Keratinocyte (primary cell): ENCODE results near the gene DUSP2. TPM values are rescaled to one million over a fixed set of nuclear protein-coding genes. Genes with fewer than 3 reads are reported as not detected.

Experiments
- DNase-seq: peaks from one replicate; pipeline ENCODE4 v3.0.0-alpha.2; 2011; ENCODE audit warnings: low read depth, missing footprints, low spot score
- FAIRE-seq: peaks from 2 replicates; lab custom pipeline; 2011; peaks lifted over from hg19 to GRCh38; lab: Jason Lieb, UNC
- H2AFZ ChIP-seq: 2 replicates; pipeline ENCODE4 v1.6.0; 2012; ENCODE audit warnings: low read length, control low read depth, inconsistent platforms; ENCODE audit not compliant: control insufficient read depth
- H3K27ac ChIP-seq: 2 replicates; pipeline ENCODE4 v1.5.1; 2011; ENCODE audit warnings: low read length; ENCODE audit not compliant: control insufficient read depth, insufficient read depth
- H3K27me3 ChIP-seq: 3 replicates; pipeline ENCODE4 v1.6.0; 2011; ENCODE audit warnings: low read length; ENCODE audit not compliant: control insufficient read depth, insufficient read depth; ENCODE audit errors: extremely low read depth
- H3K36me3 ChIP-seq, 2 experiments: 2 replicates in 1 of 2; 3 replicates in 1 of 2; pipeline ENCODE4 v1.5.1; 2011; ENCODE audit warnings: low read length in 2 of 2, mild to moderate bottlenecking in 1 of 2; ENCODE audit not compliant: control insufficient read depth in 2 of 2, insufficient read depth in 2 of 2; ENCODE audit errors: extremely low read depth in 1 of 2
- H3K4me1 ChIP-seq: 3 replicates; pipeline ENCODE4 v1.5.1; 2011; ENCODE audit warnings: low read length; ENCODE audit not compliant: control insufficient read depth, insufficient read depth; ENCODE audit errors: extremely low read depth
- H3K4me2 ChIP-seq: 3 replicates; pipeline ENCODE4 v1.6.0; 2011; ENCODE audit warnings: low read depth, low read length; ENCODE audit not compliant: control insufficient read depth, insufficient read depth; ENCODE audit errors: extremely low read depth
- H3K4me3 ChIP-seq, 3 experiments: fragments of 200-600 bp in 1 of 3; sonication (generic) in 1 of 3; 2 replicates in 2 of 3; 3 replicates in 1 of 3; pipeline ENCODE4 v1.5.1; 2011 to 2016; ENCODE audit warnings: low read length in 3 of 3, mild to moderate bottlenecking in 3 of 3, control low read depth in 2 of 3, inconsistent platforms in 1 of 3, low read depth in 1 of 3, mixed read lengths in 1 of 3, mixed run types in 1 of 3, moderate library complexity in 1 of 3; ENCODE audit not compliant: control insufficient read depth in 2 of 3, insufficient read depth in 2 of 3; ENCODE audit errors: extremely low read depth in 1 of 3
- H3K79me2 ChIP-seq: 2 replicates; pipeline ENCODE4 v1.6.0; 2012; ENCODE audit warnings: low read length; ENCODE audit not compliant: control insufficient read depth, insufficient read depth
- H3K9ac ChIP-seq: 3 replicates; pipeline ENCODE4 v1.6.0; 2011; ENCODE audit warnings: low read length; ENCODE audit not compliant: control insufficient read depth, insufficient read depth; ENCODE audit errors: extremely low read depth
- H3K9me1 ChIP-seq: 3 replicates; pipeline ENCODE4 v1.6.0; 2011; ENCODE audit warnings: low read length; ENCODE audit not compliant: control insufficient read depth, insufficient read depth; ENCODE audit errors: extremely low read depth
- H3K9me3 ChIP-seq: 2 replicates; pipeline ENCODE4 v1.5.1; 2012; ENCODE audit warnings: low read depth, low read length; ENCODE audit not compliant: control insufficient read depth
- H4K20me1 ChIP-seq: 3 replicates; pipeline ENCODE4 v1.6.0; 2011; ENCODE audit warnings: low read length; ENCODE audit not compliant: control insufficient read depth, insufficient read depth; ENCODE audit errors: extremely low read depth
- EZH2 ChIP-seq: IDR thresholded peaks from one replicate; pipeline ENCODE4 v1.6.1; 2012; ENCODE audit warnings: inconsistent platforms, mild to moderate bottlenecking, low read length, moderate library complexity
- dilution Hi-C: fragments of 300-500 bp; cut with MboI; formaldehyde crosslinking; loops from one replicate; pipeline ENCODE4 v1.7.0; 2020; ENCODE audit warnings: low sequenced_read_pairs; ENCODE audit not compliant: extremely low pct_ligation_motif_present
- polyA plus RNA-seq, 5 experiments: library from polyadenylated mRNA; depleted of rRNA in 3 of 5; stranded (reverse) in 3 of 5; stranded (forward) in 1 of 5; unstranded in 1 of 5; fragments of >200 nt; gene quantifications; 1 replicate in 1 of 5; 2 replicates in 3 of 5; 3 replicates in 1 of 5; pipeline versions ENCODE4 v1.2.1 to v1.2.3, GENCODE V29; 2011 to 2012; ENCODE audit warnings: missing spikeins in 2 of 5, low read depth in 1 of 5, low replicate concordance in 1 of 5
- TF ChIP-seq, protein P1 (sequence below), 3 experiments: IDR thresholded peaks in 1 of 3; conservative IDR thresholded peaks in 1 of 3; optimal IDR thresholded peaks in 1 of 3; 2 replicates in 2 of 3; 3 replicates in 1 of 3; pipeline versions ENCODE3 to v1.5.1; 2011; ENCODE audit warnings: low read length in 3 of 3, mild to moderate bottlenecking in 3 of 3, moderate library complexity in 2 of 3, control low read depth in 1 of 3, inconsistent platforms in 1 of 3; ENCODE audit not compliant: insufficient read depth in 2 of 3; ENCODE audit errors: extremely low read depth in 1 of 3

The DUSP2 gene
- polyA plus RNA-seq, 1 donor (not counting 4 experiments of a cell fraction or from before 2014, with no cell fraction given), result 1.2 TPM

DNA sequence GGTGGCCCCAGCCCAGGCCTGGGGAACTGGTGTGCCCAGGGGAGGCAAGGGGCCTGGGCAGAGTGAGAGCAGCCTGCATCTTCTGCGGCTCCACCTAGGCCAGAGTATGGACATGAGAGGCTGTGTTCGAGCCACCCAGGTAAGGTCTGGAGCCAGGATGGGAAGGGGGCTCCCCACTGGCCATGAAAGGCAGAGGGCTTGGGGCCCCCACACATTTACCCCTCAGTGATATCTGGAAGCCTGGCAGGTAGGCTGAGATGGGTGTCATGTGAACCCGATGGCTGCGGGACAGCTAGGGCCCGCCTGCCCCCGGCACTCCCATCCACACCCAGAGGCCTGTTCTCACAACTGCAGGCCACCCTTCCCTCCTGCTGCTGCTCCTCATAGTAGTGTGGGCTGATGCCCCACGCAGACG lies 42.0 kb downstream of the DUSP2 start:
- peaks cover 5% of the 10 kb centered on the region for H3K27me3 ChIP-seq
- DNase-seq (no peak), FAIRE-seq (no peak)
- TF ChIP-seq, protein P1, sequence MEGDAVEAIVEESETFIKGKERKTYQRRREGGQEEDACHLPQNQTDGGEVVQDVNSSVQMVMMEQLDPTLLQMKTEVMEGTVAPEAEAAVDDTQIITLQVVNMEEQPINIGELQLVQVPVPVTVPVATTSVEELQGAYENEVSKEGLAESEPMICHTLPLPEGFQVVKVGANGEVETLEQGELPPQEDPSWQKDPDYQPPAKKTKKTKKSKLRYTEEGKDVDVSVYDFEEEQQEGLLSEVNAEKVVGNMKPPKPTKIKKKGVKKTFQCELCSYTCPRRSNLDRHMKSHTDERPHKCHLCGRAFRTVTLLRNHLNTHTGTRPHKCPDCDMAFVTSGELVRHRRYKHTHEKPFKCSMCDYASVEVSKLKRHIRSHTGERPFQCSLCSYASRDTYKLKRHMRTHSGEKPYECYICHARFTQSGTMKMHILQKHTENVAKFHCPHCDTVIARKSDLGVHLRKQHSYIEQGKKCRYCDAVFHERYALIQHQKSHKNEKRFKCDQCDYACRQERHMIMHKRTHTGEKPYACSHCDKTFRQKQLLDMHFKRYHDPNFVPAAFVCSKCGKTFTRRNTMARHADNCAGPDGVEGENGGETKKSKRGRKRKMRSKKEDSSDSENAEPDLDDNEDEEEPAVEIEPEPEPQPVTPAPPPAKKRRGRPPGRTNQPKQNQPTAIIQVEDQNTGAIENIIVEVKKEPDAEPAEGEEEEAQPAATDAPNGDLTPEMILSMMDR (optimal IDR thresholded peaks at IDR 0.05 in 1 of 3, IDR thresholded peaks at IDR 0.05 in 1 of 3, conservative IDR thresholded peaks at IDR 0.05 in 1 of 3; ENCODE audit: extremely low read depth in 1 of 3, insufficient read depth in 2 of 3, low read length in 3 of 3), result no peak
- TF ChIP-seq EZH2, result no peak
- H3K27ac ChIP-seq, result no peak overlapping the region
- no peak overlapping the region for H3K9ac ChIP-seq
- no peaks in the 10 kb centered on the region for H4K20me1 ChIP-seq
- no peak overlapping the region for H3K4me3 ChIP-seq
- no peak overlapping the region for H3K4me2 ChIP-seq
- dilution Hi-C loops, result no loop called here
- H3K79me2 ChIP-seq, result no peaks in the 10 kb centered on the region
- no peak overlapping the region for H2AFZ ChIP-seq
- H3K9me3 ChIP-seq, result peaks cover 3% of the 10 kb centered on the region
- H3K4me1 ChIP-seq, result no peaks in the 10 kb centered on the region
- H3K36me3 ChIP-seq, result no peaks in the 10 kb centered on the region
- no peaks in the 10 kb centered on the region for H3K9me1 ChIP-seq

DNA sequence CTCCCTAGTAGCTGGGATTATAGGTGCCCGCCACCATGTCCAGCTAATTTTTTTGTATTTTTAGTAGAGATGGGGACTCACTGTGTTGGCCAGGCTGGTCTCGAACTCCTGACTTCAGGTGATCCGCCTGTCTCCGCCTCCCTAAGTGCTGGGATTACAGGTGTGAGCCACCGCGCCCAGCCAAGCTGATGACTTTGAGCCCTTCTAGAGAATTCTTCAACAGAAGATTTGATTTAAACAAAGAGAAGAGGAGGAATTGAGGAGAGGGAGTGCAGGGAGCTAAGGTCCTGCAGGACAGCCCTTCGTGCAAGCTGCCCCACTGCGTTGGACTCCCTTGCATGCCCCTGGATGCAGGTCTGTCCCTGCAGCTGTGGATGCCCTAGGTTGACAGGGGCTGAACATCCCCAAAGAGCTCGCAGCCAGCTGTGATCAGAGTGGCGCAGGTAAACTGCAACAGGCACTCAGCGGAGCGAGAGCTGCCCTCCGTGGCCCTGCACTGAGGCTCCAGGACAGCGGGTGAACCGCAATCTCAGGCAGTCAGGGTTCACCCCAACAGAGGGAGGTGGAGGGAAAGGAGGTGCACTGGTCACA lies 42.5 kb downstream of the DUSP2 start:
- no peak for TF ChIP-seq EZH2
- TF ChIP-seq, protein P1 (optimal IDR thresholded peaks at IDR 0.05 in 1 of 3, IDR thresholded peaks at IDR 0.05 in 1 of 3, conservative IDR thresholded peaks at IDR 0.05 in 1 of 3; ENCODE audit: extremely low read depth in 1 of 3, insufficient read depth in 2 of 3, low read length in 3 of 3), result no peak
- no peak for DNase-seq
- H3K9me1 ChIP-seq, result no peaks in the 10 kb centered on the region
- no peak for FAIRE-seq
- H4K20me1 ChIP-seq, result no peaks in the 10 kb centered on the region
- H3K9ac ChIP-seq, result no peak overlapping the region
- H3K9me3 ChIP-seq, result peaks cover 3% of the 10 kb centered on the region
- no peaks in the 10 kb centered on the region for H3K36me3 ChIP-seq
- dilution Hi-C loops, result no loop called here
- H2AFZ ChIP-seq, result no peak overlapping the region
- no peaks in the 10 kb centered on the region for H3K4me1 ChIP-seq
- H3K27me3 ChIP-seq, result peaks cover 3% of the 10 kb centered on the region
- no peak overlapping the region for H3K4me3 ChIP-seq
- H3K79me2 ChIP-seq, result no peaks in the 10 kb centered on the region
- no peak overlapping the region for H3K27ac ChIP-seq
- H3K4me2 ChIP-seq, result no peak overlapping the region
